Smooth muscle cell (in vitro differentiated cells): ENCODE data around the gene QDPR. TPM values are rescaled to one million over a fixed set of nuclear protein-coding genes. Genes with fewer than 3 reads are reported as not detected.

Experiments
- DNase-seq: peaks from one replicate; lab custom pipeline; 2025; ENCODE audit not compliant: unreplicated experiment; lab: John Stamatoyannopoulos, UW
- H2AFZ ChIP-seq: fragments of 200-600 bp; sonication (generic); 2 replicates; pipeline ENCODE4 v1.6.0; 2016; ENCODE audit warnings: antibody characterized with exemption, low read depth, mild to moderate bottlenecking
- H3F3A ChIP-seq: fragments of 200-600 bp; sonication (generic); 2 replicates; pipeline ENCODE4 v1.6.0; 2017; ENCODE audit warnings: antibody characterized with exemption, low read depth
- H3K27ac ChIP-seq: fragments of 200-600 bp; sonication (generic); 2 replicates; pipeline ENCODE4 v1.5.1; 2016; ENCODE audit warnings: low read depth, mild to moderate bottlenecking
- H3K27me3 ChIP-seq: fragments of 200-600 bp; sonication (generic); 2 replicates; pipeline ENCODE4 v1.6.1; 2016; ENCODE audit warnings: low read depth, mild to moderate bottlenecking
- H3K36me3 ChIP-seq: fragments of 200-600 bp; sonication (generic); 2 replicates; pipeline ENCODE4 v1.5.1; 2016; ENCODE audit warnings: low read depth
- H3K4me1 ChIP-seq: fragments of 200-600 bp; sonication (generic); 2 replicates; pipeline ENCODE4 v1.5.1; 2016; ENCODE audit warnings: low read depth
- H3K4me2 ChIP-seq: fragments of 200-600 bp; sonication (generic); 2 replicates; pipeline ENCODE4 v1.6.0; 2016; ENCODE audit warnings: mild to moderate bottlenecking
- H3K4me3 ChIP-seq: fragments of 200-600 bp; sonication (generic); 2 replicates; pipeline ENCODE4 v1.5.1; 2016; ENCODE audit warnings: mild to moderate bottlenecking
- H3K79me2 ChIP-seq: fragments of 200-600 bp; sonication (generic); 2 replicates; pipeline ENCODE4 v1.6.0; 2016; ENCODE audit warnings: low read depth, mild to moderate bottlenecking
- H3K9ac ChIP-seq: fragments of 200-600 bp; sonication (generic); 2 replicates; pipeline ENCODE4 v1.6.0; 2016; ENCODE audit warnings: low read depth
- H3K9me3 ChIP-seq: fragments of 200-600 bp; sonication (generic); replicated peaks from 2 replicates; pipeline ENCODE4 v1.5.1; 2016; ENCODE audit warnings: low read depth
- H4K20me1 ChIP-seq: fragments of 200-600 bp; sonication (generic); 2 replicates; pipeline ENCODE4 v1.6.0; 2016; ENCODE audit warnings: low read depth
- WGBS: methylation state at CpG from one replicate; pipeline ENCODE4 v1.1.7; 2016; ENCODE audit warnings: low lambda C conversion rate; 5-methylcytosine and 5-hydroxymethylcytosine counted together
- polyA plus RNA-seq: library from polyadenylated mRNA; unstranded; fragments of >200 nt; fragmentation: Nextera tagmentation; extraction: Ambion mirVana; gene quantifications from 2 replicates; pipeline ENCODE4 v1.2.1, GENCODE V29; 2016
- total RNA-seq: library from RNA; depleted of rRNA; stranded (reverse); fragments of >200 nt; gene quantifications from 2 replicates; pipeline ENCODE4 v1.2.3, GENCODE V29; 2014
- TF ChIP-seq, protein P1 (sequence below): fragments of 200-600 bp; sonication (generic); IDR thresholded peaks from 2 replicates; pipeline ENCODE4 v1.5.1; 2017; ENCODE audit warnings: borderline replicate concordance, mild to moderate bottlenecking, antibody characterized with exemption; ENCODE audit not compliant: insufficient read depth, poor library complexity, severe bottlenecking

Gene QDPR
- total and polyA plus RNA-seq, 2 experiments from 2014 or later, result 27.5 to 34.8 TPM

- Histone ChIP-seq H3K9ac (no peak overlapping the region), H3K9me3 (no peaks in the 10 kb centered on the region), H4K20me1 (peaks cover 8% of the 10 kb centered on the region), H3K79me2 (no peaks in the 10 kb centered on the region), H2AFZ (no peak overlapping the region), H3K4me1 (no peaks in the 10 kb centered on the region), H3K4me2 (no peak overlapping the region), H3F3A (no peaks in the 10 kb centered on the region), H3K27me3 (no peaks in the 10 kb centered on the region), H3K36me3 (no peaks in the 10 kb centered on the region), H3K27ac (no peak overlapping the region), H3K4me3 (no peak overlapping the region)
- TF ChIP-seq, protein P1, sequence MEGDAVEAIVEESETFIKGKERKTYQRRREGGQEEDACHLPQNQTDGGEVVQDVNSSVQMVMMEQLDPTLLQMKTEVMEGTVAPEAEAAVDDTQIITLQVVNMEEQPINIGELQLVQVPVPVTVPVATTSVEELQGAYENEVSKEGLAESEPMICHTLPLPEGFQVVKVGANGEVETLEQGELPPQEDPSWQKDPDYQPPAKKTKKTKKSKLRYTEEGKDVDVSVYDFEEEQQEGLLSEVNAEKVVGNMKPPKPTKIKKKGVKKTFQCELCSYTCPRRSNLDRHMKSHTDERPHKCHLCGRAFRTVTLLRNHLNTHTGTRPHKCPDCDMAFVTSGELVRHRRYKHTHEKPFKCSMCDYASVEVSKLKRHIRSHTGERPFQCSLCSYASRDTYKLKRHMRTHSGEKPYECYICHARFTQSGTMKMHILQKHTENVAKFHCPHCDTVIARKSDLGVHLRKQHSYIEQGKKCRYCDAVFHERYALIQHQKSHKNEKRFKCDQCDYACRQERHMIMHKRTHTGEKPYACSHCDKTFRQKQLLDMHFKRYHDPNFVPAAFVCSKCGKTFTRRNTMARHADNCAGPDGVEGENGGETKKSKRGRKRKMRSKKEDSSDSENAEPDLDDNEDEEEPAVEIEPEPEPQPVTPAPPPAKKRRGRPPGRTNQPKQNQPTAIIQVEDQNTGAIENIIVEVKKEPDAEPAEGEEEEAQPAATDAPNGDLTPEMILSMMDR, result no peak
- 83% methylated on average over 10 of the region's 10 CpGs for whole genome bisulfite sequencing
- DNase-seq, result no peak
Observed at GRCh38 chr4:17494258-17495190, 17.4 kb downstream of the QDPR start.

GRCh38 chr4:17493619-17494018, 18.3 kb downstream of the QDPR start:
- no peak overlapping the region for H3K4me2 ChIP-seq
- no peak overlapping the region for H3K4me3 ChIP-seq
- peaks cover 8% of the 10 kb centered on the region for H4K20me1 ChIP-seq
- H3K9me3 ChIP-seq, result no peaks in the 10 kb centered on the region
- no peaks in the 10 kb centered on the region for H3K4me1 ChIP-seq
- WGBS, result 93% methylated on average over 4 of the region's 4 CpGs
- no peak overlapping the region for H3K27ac ChIP-seq
- H3K79me2 ChIP-seq, result no peaks in the 10 kb centered on the region
- TF ChIP-seq, protein P1, result no peak
- no peak overlapping the region for H2AFZ ChIP-seq
- no peaks in the 10 kb centered on the region for H3F3A ChIP-seq
- no peaks in the 10 kb centered on the region for H3K27me3 ChIP-seq
- peaks cover 3% of the 10 kb centered on the region for H3K36me3 ChIP-seq
- no peak overlapping the region for H3K9ac ChIP-seq
- no peak for DNase-seq

- DNase-seq, result no peak
- H3K9ac ChIP-seq, result no peak overlapping the region
- H3K4me2 ChIP-seq, result no peak overlapping the region
- H3K79me2 ChIP-seq, result no peaks in the 10 kb centered on the region
- WGBS, result 100% methylated on average over 2 of the region's 2 CpGs
- TF ChIP-seq, protein P1, result no peak
- H3K36me3 ChIP-seq, result peaks cover 3% of the 10 kb centered on the region
- H4K20me1 ChIP-seq, result peaks cover 8% of the 10 kb centered on the region
- H3K27me3 ChIP-seq, result no peaks in the 10 kb centered on the region
- no peaks in the 10 kb centered on the region for H3K4me1 ChIP-seq
- no peaks in the 10 kb centered on the region for H3K9me3 ChIP-seq
- H2AFZ ChIP-seq, result no peak overlapping the region
- no peaks in the 10 kb centered on the region for H3F3A ChIP-seq
- no peak overlapping the region for H3K4me3 ChIP-seq
- no peak overlapping the region for H3K27ac ChIP-seq
Observed at GRCh38 chr4:17492876-17493275, 19.0 kb downstream of the QDPR start.
